H1 (cell line): Measurements from ENCODE around the gene AASDHPPT. TPM values are rescaled to one million over a fixed set of nuclear protein-coding genes. Genes with fewer than 3 reads are reported as not detected.

Experiments used
- CTCF ChIA-PET: fragments of 300-600 bp; sonication (Branson Sonifier 250); formaldehyde crosslinking; loops from one replicate; lab custom pipeline; 2021; ENCODE audit not compliant: partially characterized antibody; lab: Charles Lee
- POLR2A ChIA-PET: fragments of 300-600 bp; sonication (Branson Sonifier 250); formaldehyde crosslinking; loops from one replicate; lab custom pipeline; 2021; ENCODE audit warnings: inconsistent platforms; ENCODE audit not compliant: partially characterized antibody; lab: Charles Lee
- DNase-seq, 2 experiments: peaks; one replicate each; pipeline versions ENCODE4 v3.0.0 to v3.0.0-alpha.2; 2010 to 2022; ENCODE audit warnings: low spot score in 2 of 2, low read depth in 1 of 2, mixed read lengths in 1 of 2
- FAIRE-seq: peaks from 2 replicates; lab custom pipeline; 2011; peaks lifted over from hg19 to GRCh38; lab: Jason Lieb, UNC
- H2AFZ ChIP-seq: 2 replicates; pipeline ENCODE4 v1.8.1; 2012; ENCODE audit warnings: low read length, inconsistent platforms
- H2AK5ac ChIP-seq: 2 replicates; pipeline ENCODE4 v1.6.1; 2013; ENCODE audit warnings: low read depth, low read length
- H2BK120ac ChIP-seq: replicated peaks from 2 replicates; pipeline ENCODE3; 2013; ENCODE audit warnings: low read depth, low read length, inconsistent platforms
- H2BK12ac ChIP-seq: 2 replicates; pipeline ENCODE4 v1.6.1; 2013; ENCODE audit warnings: low read depth, low read length
- H2BK15ac ChIP-seq: 2 replicates; pipeline ENCODE4 v1.6.1; 2013; ENCODE audit warnings: low read length
- H2BK20ac ChIP-seq: 2 replicates; pipeline ENCODE4 v1.6.1; 2013; ENCODE audit warnings: low read length
- H2BK5ac ChIP-seq: 2 replicates; pipeline ENCODE4 v1.6.1; 2013; ENCODE audit warnings: low read depth, low read length
- H3K14ac ChIP-seq: 2 replicates; pipeline ENCODE4 v1.6.1; 2013; ENCODE audit warnings: inconsistent platforms; ENCODE audit not compliant: insufficient read length
- H3K18ac ChIP-seq: 2 replicates; pipeline ENCODE4 v1.6.1; 2013; ENCODE audit warnings: low read length; ENCODE audit errors: extremely low read depth
- H3K23ac ChIP-seq: 2 replicates; pipeline ENCODE4 v1.6.1; 2013; ENCODE audit warnings: inconsistent platforms; ENCODE audit not compliant: insufficient read length
- H3K23me2 ChIP-seq: 2 replicates; pipeline ENCODE4 v1.6.1; 2013; ENCODE audit warnings: low read depth, low read length
- H3K27ac ChIP-seq: 2 replicates; pipeline ENCODE4 v1.6.1; 2011; ENCODE audit warnings: low read depth, low read length, inconsistent platforms
- H3K27me3 ChIP-seq, 4 experiments: replicated peaks in 1 of 4; 1 replicate in 1 of 4; 2 replicates in 3 of 4; pipeline versions ENCODE4 v1.6.1 to v1.8.1; 2011 to 2013; ENCODE audit warnings: low read length in 3 of 4, mild to moderate bottlenecking in 3 of 4, inconsistent platforms in 2 of 4, mixed read lengths in 2 of 4, moderate library complexity in 1 of 4; ENCODE audit not compliant: control insufficient read depth in 3 of 4, insufficient read depth in 3 of 4; ENCODE audit errors: extremely low read depth in 1 of 4
- H3K36me3 ChIP-seq, 4 experiments: 2 replicates each; pipeline versions ENCODE4 v1.6.1 to v1.8.1; 2011 to 2013; ENCODE audit warnings: mild to moderate bottlenecking in 4 of 4, low read length in 3 of 4, moderate library complexity in 2 of 4, control low read depth in 1 of 4, inconsistent platforms in 1 of 4; ENCODE audit not compliant: insufficient read depth in 4 of 4, control insufficient read depth in 2 of 4
- H3K4ac ChIP-seq: replicated peaks from 2 replicates; pipeline ENCODE3; 2013; ENCODE audit warnings: low read length, low read depth, mixed read lengths, inconsistent platforms; ENCODE audit not compliant: insufficient read length
- H3K4me1 ChIP-seq, 4 experiments: replicated peaks in 1 of 4; 1 replicate in 1 of 4; 2 replicates in 3 of 4; pipeline versions ENCODE4 v1.6.1 to v1.8.1; 2011 to 2013; ENCODE audit warnings: low read length in 3 of 4, inconsistent platforms in 2 of 4, mixed read lengths in 1 of 4; ENCODE audit not compliant: insufficient read depth in 4 of 4, control insufficient read depth in 3 of 4
- H3K4me2 ChIP-seq, 2 experiments: 2 replicates each; pipeline versions ENCODE4 v1.6.1 to v1.8.1; 2011 to 2013; ENCODE audit warnings: low read depth in 2 of 2, low read length in 2 of 2, control low read depth in 1 of 2, inconsistent platforms in 1 of 2, mild to moderate bottlenecking in 1 of 2; ENCODE audit not compliant: insufficient read depth in 1 of 2
- H3K4me3 ChIP-seq, 4 experiments: fragments of 200-600, 300-600 bp in 1 of 4; sonication (generic), shearing (Covaris generic), sonication (Bioruptor Twin) in 1 of 4; 2 replicates each; pipeline versions ENCODE4 v1.5.1 to v1.8.1; 2011 to 2016; ENCODE audit warnings: low read length in 4 of 4, low read depth in 3 of 4, control low read depth in 2 of 4, inconsistent platforms in 2 of 4, mild to moderate bottlenecking in 2 of 4, mixed read lengths in 1 of 4, moderate library complexity in 1 of 4; ENCODE audit not compliant: insufficient read depth in 2 of 4; ENCODE audit errors: extremely low read depth in 1 of 4
- H3K56ac ChIP-seq: replicated peaks from 2 replicates; pipeline ENCODE3; 2013; ENCODE audit warnings: low read depth, mild to moderate bottlenecking, mixed read lengths, low read length, inconsistent platforms; ENCODE audit not compliant: insufficient read length
- H3K79me1 ChIP-seq: 2 replicates; pipeline ENCODE4 v1.6.1; 2013; ENCODE audit warnings: low read depth, low read length, control low read depth
- H3K79me2 ChIP-seq, 2 experiments: 2 replicates each; pipeline versions ENCODE4 v1.6.1 to v1.8.1; 2012 to 2013; ENCODE audit warnings: low read length in 2 of 2, mild to moderate bottlenecking in 2 of 2, inconsistent platforms in 1 of 2; ENCODE audit not compliant: insufficient read depth in 2 of 2, control insufficient read depth in 1 of 2
- H3K9ac ChIP-seq, 4 experiments: replicated peaks in 1 of 4; 1 replicate in 1 of 4; 2 replicates in 3 of 4; pipeline versions ENCODE4 v1.6.1 to v1.8.1; 2011 to 2013; ENCODE audit warnings: low read depth in 3 of 4, low read length in 3 of 4, control low read depth in 2 of 4, mild to moderate bottlenecking in 2 of 4, moderate library complexity in 2 of 4, inconsistent platforms in 1 of 4; ENCODE audit errors: extremely low read depth in 1 of 4
- H3K9me3 ChIP-seq, 2 experiments: 2 replicates each; pipeline versions ENCODE4 v1.6.1 to v1.8.1; 2012 to 2013; ENCODE audit warnings: mild to moderate bottlenecking in 2 of 2, moderate library complexity in 2 of 2, control low read depth in 1 of 2, inconsistent platforms in 1 of 2, low read depth in 1 of 2, low read length in 1 of 2, mixed read lengths in 1 of 2; ENCODE audit not compliant: insufficient read depth in 2 of 2
- H4K20me1 ChIP-seq, 2 experiments: replicated peaks in 1 of 2; 2 replicates each; pipeline versions ENCODE3 to v1.8.1; 2011 to 2013; ENCODE audit warnings: inconsistent platforms in 2 of 2, low read length in 2 of 2, mild to moderate bottlenecking in 1 of 2; ENCODE audit not compliant: insufficient read depth in 2 of 2, control insufficient read depth in 1 of 2
- H4K5ac ChIP-seq: 2 replicates; pipeline ENCODE4 v1.6.1; 2013; ENCODE audit warnings: low read length, low read depth, mixed read lengths, inconsistent platforms; ENCODE audit not compliant: insufficient read length
- H4K8ac ChIP-seq: 2 replicates; pipeline ENCODE4 v1.8.0; 2013; ENCODE audit warnings: mild to moderate bottlenecking, moderate library complexity, low read length, inconsistent platforms; ENCODE audit not compliant: insufficient read depth; ENCODE audit errors: extremely low read depth
- H4K91ac ChIP-seq: replicated peaks from 2 replicates; pipeline ENCODE3; 2013; ENCODE audit warnings: low read length, mixed read lengths, inconsistent platforms; ENCODE audit not compliant: insufficient read length
- CTBP2 ChIP-seq: IDR thresholded peaks from 2 replicates; pipeline ENCODE4 v1.7.0; 2011; ENCODE audit warnings: borderline replicate concordance, mild to moderate bottlenecking, moderate library complexity, mixed read lengths, low read length; ENCODE audit not compliant: insufficient read depth, insufficient read length
- FOSL1 ChIP-seq: IDR thresholded peaks from 2 replicates; pipeline ENCODE4 v1.6.1; 2011; ENCODE audit warnings: mild to moderate bottlenecking, low read depth, low read length, moderate library complexity; ENCODE audit not compliant: insufficient read depth
- POLR2A ChIP-seq, 2 experiments: IDR thresholded peaks; 1 replicate in 1 of 2; 2 replicates in 1 of 2; pipeline ENCODE4 v1.6.1; 2011; ENCODE audit warnings: low read depth in 2 of 2, low read length in 2 of 2, mild to moderate bottlenecking in 2 of 2; ENCODE audit errors: control extremely low read depth in 1 of 2
- SIX5 ChIP-seq: IDR thresholded peaks from 2 replicates; pipeline ENCODE4 v1.6.1; 2011; ENCODE audit warnings: mild to moderate bottlenecking, low read depth, low read length
- ZNF274 ChIP-seq: IDR thresholded peaks from 2 replicates; pipeline ENCODE4 v1.7.0; 2012; ENCODE audit warnings: low read length, borderline replicate concordance; ENCODE audit errors: extremely low read depth
- WGBS, 2 experiments: shearing (Covaris generic) in 1 of 2; methylation state at CpG; one replicate each; pipeline versions ENCODE4 v1.1.6 to v1.1.7; 2013 to 2015; ENCODE audit warnings: low lambda C conversion rate in 2 of 2, mixed read lengths in 2 of 2, inconsistent platforms in 1 of 2, low coverage in 1 of 2, missing lambda C conversion rate in 1 of 2; ENCODE audit not compliant: insufficient replicate concordance in 2 of 2, insufficient coverage in 1 of 2, insufficient read length in 1 of 2; ENCODE audit errors: extremely low coverage in 1 of 2, missing lambda C conversion rate in 1 of 2; 5-methylcytosine and 5-hydroxymethylcytosine counted together
- polyA plus RNA-seq, 7 experiments: library from polyadenylated mRNA; depleted of rRNA in 3 of 7; stranded (reverse) in 5 of 7; unstranded in 2 of 7; fragments of >200 nt in 5 of 7; fragments of 200-250 nt in 2 of 7; gene quantifications; 1 replicate in 5 of 7; 2 replicates in 1 of 7; 4 replicates in 1 of 7; pipeline versions ENCODE4 v1.2.1 to v1.2.3, GENCODE V29; 2011 to 2013; ENCODE audit warnings: missing spikeins in 2 of 7, mixed read lengths in 2 of 7
- total RNA-seq: library from RNA; stranded (reverse); fragmentation: NEBNext Ultra II Directional; extraction: Animal tissue kit (Norgen Biotek cat#: 25700); gene quantifications from 2 replicates; pipeline ENCODE4 v1.2.1, GENCODE V29; 2021
- TF ChIP-seq, protein P1 (sequence below): IDR thresholded peaks from 2 replicates; pipeline ENCODE4 v1.6.1; 2012; ENCODE audit warnings: inconsistent platforms

Gene AASDHPPT
- total and polyA plus RNA-seq, 2 of the 8 experiments (the other 6 are each of a cell fraction or from before 2014, with no cell fraction given), result 15.7 to 42.2 TPM

DNA sequence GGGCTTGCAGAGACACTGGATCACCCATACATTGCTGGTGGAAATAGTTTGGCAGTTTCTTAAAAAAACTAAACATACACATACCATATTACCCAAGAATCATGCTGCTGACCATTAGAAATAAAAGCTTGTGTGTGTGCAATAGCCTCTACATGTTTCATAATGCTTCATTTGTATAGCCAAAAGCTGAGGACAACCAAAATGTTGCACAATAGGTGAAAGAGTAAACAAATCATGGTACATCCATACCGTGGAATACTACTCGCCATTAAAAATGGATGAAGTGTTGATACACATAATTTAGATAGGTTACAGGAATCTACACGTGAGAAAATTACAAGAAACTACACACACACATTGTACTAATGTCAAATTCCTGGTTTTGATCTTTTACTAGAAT is 6.9 kb upstream of the AASDHPPT start:
- no peak overlapping the region for H3K18ac ChIP-seq
- H2BK12ac ChIP-seq, result no peak overlapping the region
- H2AFZ ChIP-seq, result no peak overlapping the region
- H4K91ac ChIP-seq, result no peak overlapping the region
- H2BK5ac ChIP-seq, result no peak overlapping the region
- H4K20me1 ChIP-seq, result no peaks in the 10 kb centered on the region
- H3K9ac ChIP-seq, result no peak overlapping the region
- H3K4ac ChIP-seq, result no peak overlapping the region
- H3K23ac ChIP-seq, result no peak overlapping the region
- no peaks in the 10 kb centered on the region for H3K9me3 ChIP-seq
- H3K79me2 ChIP-seq, result no peaks in the 10 kb centered on the region; a peak in 1 of 4 replicates
- POLR2A ChIA-PET, result no interaction called here
- H3K4me1 ChIP-seq, result peaks cover 0 to under 1% (median 0%) of the 10 kb centered on the region in 4 experiments; a peak in 1 of 7 replicates
- H2BK120ac ChIP-seq, result no peak overlapping the region
- H3K27ac ChIP-seq, result no peak overlapping the region
- no peak overlapping the region for H3K14ac ChIP-seq
- H3K23me2 ChIP-seq, result no peaks in the 10 kb centered on the region
- H3K36me3 ChIP-seq, result no peaks in the 10 kb centered on the region
- H2BK20ac ChIP-seq, result no peak overlapping the region
- H4K5ac ChIP-seq, result no peak overlapping the region
- DNase-seq (no peak), FAIRE-seq (no peak)
- no peak overlapping the region for H2BK15ac ChIP-seq
- H3K79me1 ChIP-seq, result no peaks in the 10 kb centered on the region
- 82% methylated on average over 3 of the region's 3 CpGs; no CpG with 5 or more reads in 1 of the 2 experiments for WGBS, 2 experiments
- H2AK5ac ChIP-seq, result no peak overlapping the region
- no peak overlapping the region for H3K4me3 ChIP-seq
- no peak overlapping the region for H4K8ac ChIP-seq
- H3K27me3 ChIP-seq, result no peaks in the 10 kb centered on the region
- no peak overlapping the region for H3K56ac ChIP-seq
- no peak overlapping the region for H3K4me2 ChIP-seq
- TF ChIP-seq ZNF274 (no peak), FOSL1 (no peak), SIX5 (no peak), POLR2A (IDR thresholded peaks at IDR 0.05; ENCODE audit: control extremely low read depth in 1 of 2, low read depth in 2 of 2, low read length in 2 of 2) (no peak), CTBP2 (no peak)
- TF ChIP-seq, protein P1, sequence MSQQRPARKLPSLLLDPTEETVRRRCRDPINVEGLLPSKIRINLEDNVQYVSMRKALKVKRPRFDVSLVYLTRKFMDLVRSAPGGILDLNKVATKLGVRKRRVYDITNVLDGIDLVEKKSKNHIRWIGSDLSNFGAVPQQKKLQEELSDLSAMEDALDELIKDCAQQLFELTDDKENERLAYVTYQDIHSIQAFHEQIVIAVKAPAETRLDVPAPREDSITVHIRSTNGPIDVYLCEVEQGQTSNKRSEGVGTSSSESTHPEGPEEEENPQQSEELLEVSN, result no peak
- CTCF ChIA-PET, result interaction anchor here (0.8 kb wide), 1 partner anchor 17 kb away, joined by 3 read pairs; no protein-coding TSS in a partner anchor
